OCI-LY7 (cell line): ENCODE data around the gene PRKD2. TPM values are rescaled to one million over a fixed set of nuclear protein-coding genes. Genes with fewer than 3 reads are reported as not detected.
A peak's percentile ranks its signal among the peaks of the same experiment; 100 is the strongest.

Experiments
- BruUV-seq: library from RNA; stranded (reverse); fragments of 400-500 nt; replicated peaks from 2 replicates; lab custom pipeline; 2021; lab: Mats Ljungman, UMichigan
- CTCF ChIA-PET: fragments of 300-600 bp; sonication (Branson Sonifier 250); formaldehyde crosslinking; loops from one replicate; lab custom pipeline; 2022; ENCODE audit warnings: antibody characterized with exemption; ENCODE audit not compliant: unreplicated experiment; lab: Charles Lee
- POLR2A ChIA-PET: fragments of 300-600 bp; sonication (Branson Sonifier 250); formaldehyde crosslinking; loops from one replicate; lab custom pipeline; 2022; ENCODE audit warnings: antibody characterized with exemption; lab: Charles Lee
- DNase-seq: peaks from one replicate; pipeline ENCODE4 v3.0.0-alpha.2; 2015; ENCODE audit warnings: low spot score
- H2AFZ ChIP-seq: fragments of 200-600 bp; sonication (generic), shearing (Covaris generic); 2 replicates; pipeline ENCODE4 v1.6.1; 2014; ENCODE audit warnings: mild to moderate bottlenecking, antibody characterized with exemption, low read length, moderate library complexity
- H3K27ac ChIP-seq: fragments of 200-600 bp; sonication (generic); 2 replicates; pipeline ENCODE4 v1.5.1; 2014; ENCODE audit warnings: mixed run types, low read depth, mild to moderate bottlenecking, moderate library complexity, low read length, inconsistent platforms; ENCODE audit not compliant: poor library complexity, severe bottlenecking
- H3K36me3 ChIP-seq: fragments of 200-600 bp; sonication (generic); 2 replicates; pipeline ENCODE4 v1.6.1; 2014; ENCODE audit warnings: mild to moderate bottlenecking, antibody characterized with exemption, low read length, moderate library complexity, mixed read lengths; ENCODE audit not compliant: insufficient read depth
- H3K4me1 ChIP-seq: fragments of 200-600 bp; sonication (generic); 2 replicates; pipeline ENCODE4 v1.5.1; 2014; ENCODE audit warnings: mild to moderate bottlenecking, low read length; ENCODE audit not compliant: insufficient read depth, poor library complexity, severe bottlenecking
- H3K4me2 ChIP-seq: fragments of 200-600 bp; sonication (generic); 2 replicates; pipeline ENCODE4 v1.6.1; 2014; ENCODE audit warnings: mild to moderate bottlenecking, low read length
- H3K4me3 ChIP-seq: fragments of 200-600 bp; sonication (generic); 2 replicates; pipeline ENCODE4 v1.5.1; 2014; ENCODE audit warnings: mild to moderate bottlenecking, low read depth, low read length; ENCODE audit not compliant: poor library complexity, severe bottlenecking
- H3K79me2 ChIP-seq: fragments of 200-600 bp; sonication (generic); 2 replicates; pipeline ENCODE4 v1.6.1; 2016; ENCODE audit warnings: low read depth, mild to moderate bottlenecking, low read length, moderate library complexity, mixed read lengths; ENCODE audit not compliant: insufficient read depth
- H3K9me2 ChIP-seq: fragments of 200-600 bp; sonication (generic); 2 replicates; pipeline ENCODE4 v1.6.1; 2016; ENCODE audit warnings: mild to moderate bottlenecking, low read length, mixed read lengths; ENCODE audit not compliant: insufficient read depth
- H3K9me3 ChIP-seq: fragments of 200-600 bp; sonication (generic); 2 replicates; pipeline ENCODE4 v1.6.1; 2014; ENCODE audit warnings: mild to moderate bottlenecking, mixed run types, low read length, mixed read lengths
- H4K20me1 ChIP-seq: fragments of 200-600 bp; sonication (generic); 2 replicates; pipeline ENCODE4 v1.6.1; 2014; ENCODE audit warnings: mild to moderate bottlenecking, antibody characterized with exemption, low read length, moderate library complexity, mixed read lengths; ENCODE audit not compliant: insufficient read depth
- CTCF ChIP-seq: fragments of 200-600 bp; sonication (generic); conservative IDR thresholded peaks from 2 replicates; pipeline ENCODE4 v1.5.1; 2014; ENCODE audit warnings: mild to moderate bottlenecking, antibody characterized with exemption, low read length, moderate library complexity, mixed read lengths
- EZH2phosphoT487 ChIP-seq: fragments of 200-600 bp; sonication (generic); IDR thresholded peaks from 2 replicates; pipeline ENCODE4 v1.6.1; 2018; ENCODE audit warnings: low read depth, borderline replicate concordance, mild to moderate bottlenecking, mixed run types, antibody characterized with exemption, low read length, moderate library complexity, mixed read lengths
- intact Hi-C: fragments of 100-400 bp; cut with micrococcal nuclease; formaldehyde crosslinking; loops from one replicate; pipeline ENCODE4 v1.10.0; 2022; ENCODE audit not compliant: unreplicated experiment
- total RNA-seq, 2 experiments: library from RNA; depleted of rRNA in 1 of 2; stranded (reverse); fragments of >200 nt in 1 of 2; shearing (Covaris generic) in 1 of 2; gene quantifications; 2 replicates each; pipeline ENCODE4 v1.2.3, GENCODE V29; 2014 to 2022

The PRKD2 gene
- total RNA-seq, 2 experiments from 2014 or later: 30.5 to 89.2 TPM

DNA sequence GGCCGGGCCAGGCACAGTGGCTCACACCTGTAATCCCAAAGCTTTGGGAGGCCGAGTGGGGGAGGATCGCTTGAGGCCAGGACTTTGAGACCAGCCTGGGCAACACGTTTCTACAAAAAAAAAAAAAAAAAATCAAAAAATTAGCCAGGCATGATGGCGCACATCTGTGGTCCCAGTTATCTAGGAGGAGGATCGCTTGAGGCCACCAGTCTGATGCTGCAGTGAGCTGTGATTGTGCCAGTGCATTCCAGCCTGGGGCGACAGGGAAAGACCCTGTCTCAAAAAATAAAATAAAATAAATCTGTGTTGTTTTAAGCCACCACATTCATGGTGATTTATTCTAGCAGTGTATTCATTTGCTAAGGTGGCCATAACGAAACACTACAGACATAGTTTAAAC lies 51.8 kb downstream of the PRKD2 start:
- Histone ChIP-seq H3K27ac (no peak overlapping the region), H3K4me1 (peaks cover 17% of the 10 kb centered on the region), H3K4me3 (no peak overlapping the region), H3K9me3 (no peaks in the 10 kb centered on the region), H3K36me3 (no peaks in the 10 kb centered on the region), H2AFZ (no peak overlapping the region), H3K4me2 (no peak overlapping the region), H3K9me2 (no peaks in the 10 kb centered on the region), H4K20me1 (0 out of 2 replicates have a peak, but pooled peaks cover 3% of the 10 kb centered on the region), H3K79me2 (no peaks in the 10 kb centered on the region)
- TF ChIP-seq EZH2phosphoT487 (no peak), CTCF (no peak)
- ChIA-PET POLR2A (no interaction called here), CTCF (no interaction called here)
- intact Hi-C loops: no loop called here
- DNase-seq: no peak
- no TSS peak for BruUV-seq

DNA sequence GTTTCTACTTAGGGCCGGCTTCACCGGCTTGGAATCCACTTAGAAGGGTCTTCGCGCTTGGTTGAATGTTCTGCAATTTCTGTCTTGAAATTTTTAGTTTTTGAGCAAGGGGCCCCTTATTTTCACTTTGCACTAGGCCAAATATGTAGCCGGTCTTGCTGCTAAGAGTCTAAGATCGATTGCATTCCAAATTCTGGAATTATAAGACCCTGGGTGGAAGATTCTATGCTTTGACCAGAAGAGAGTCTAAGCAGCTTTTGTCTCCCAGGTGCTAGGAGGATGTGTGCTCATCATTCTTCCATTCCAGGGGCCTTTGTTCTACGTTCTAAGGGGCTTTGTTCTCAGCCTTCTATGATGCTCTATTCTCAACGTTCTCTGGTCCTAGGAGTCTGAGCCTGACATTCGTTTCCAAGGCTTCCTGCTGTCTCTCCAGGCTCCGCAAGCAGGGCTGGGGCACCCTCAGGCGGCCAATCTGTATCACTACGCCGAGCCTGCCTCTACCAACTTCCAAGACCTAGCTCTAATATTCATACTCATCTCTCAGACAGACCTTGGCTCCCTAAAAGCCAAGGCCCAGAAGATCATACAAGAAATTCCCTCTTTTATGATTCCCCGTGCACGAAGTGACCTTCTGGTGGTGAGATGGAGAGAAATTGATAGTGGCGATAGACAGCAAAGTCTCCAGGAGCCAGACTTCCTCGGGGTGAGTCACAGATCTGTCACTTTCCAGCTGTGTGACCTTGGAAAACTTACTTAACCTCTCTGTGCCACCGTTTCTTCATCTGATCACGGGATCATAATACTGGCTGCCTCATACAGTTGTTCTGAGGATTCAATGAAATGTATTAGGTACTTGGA lies 55.0 kb downstream of the PRKD2 start:
- TF ChIP-seq EZH2phosphoT487 (no peak), CTCF (peak; percentile 98)
- H3K4me3 ChIP-seq: peak overlapping the region; percentile 64
- H3K9me3 ChIP-seq: no peaks in the 10 kb centered on the region
- H4K20me1 ChIP-seq: 0 out of 2 replicates have a peak, but pooled peaks cover 3% of the 10 kb centered on the region
- ChIA-PET POLR2A (interaction anchor here (0.7 to 1.0 kb wide), 4 partner anchors 28 to 50 kb away, joined by 3 read pairs; no protein-coding TSS in a partner anchor), CTCF (interaction anchor here (1.6 to 2.2 kb wide), 4 partner anchors 25 to 50 kb away, joined by 6 to 11 read pairs (median 9); partner anchors contain the start of gene GNG8)
- no peaks in the 10 kb centered on the region for H3K79me2 ChIP-seq
- H2AFZ ChIP-seq: peak overlapping the region; percentile 67; the same call in 1 of the 2 replicates
- H3K9me2 ChIP-seq: no peaks in the 10 kb centered on the region
- H3K4me1 ChIP-seq: peaks cover 29% of the 10 kb centered on the region
- peak overlapping the region; percentile 91 for H3K4me2 ChIP-seq
- DNase-seq: peak; percentile 85
- intact Hi-C loops: loop anchor here (1.0 kb wide), 3 partner anchors 28 to 133 kb away; no protein-coding TSS in a partner anchor
- BruUV-seq: no TSS peak
- peak overlapping the region; percentile 46 for H3K27ac ChIP-seq
- no peaks in the 10 kb centered on the region for H3K36me3 ChIP-seq
